Coronary artery (tissue), 2 donors: ENCODE measurements around the gene CAMTA1.

Experiments
- DNase-seq: peaks from one replicate; pipeline ENCODE4 v3.0.0-alpha.2; 2017; ENCODE audit warnings: low spot score
- H3K27ac ChIP-seq, 2 donors: fragments of 200-600 bp; sonication (generic); one replicate each; pipeline ENCODE4 v1.5.1; 2016 to 2019
- H3K4me3 ChIP-seq: fragments of 200-600 bp; sonication (generic); 2 replicates; pipeline ENCODE4 v1.5.1; 2016; ENCODE audit warnings: mild to moderate bottlenecking, moderate library complexity
- CTCF ChIP-seq: fragments of 200-600 bp; sonication (generic); IDR thresholded peaks from one replicate; pipeline ENCODE4 v1.5.1; 2019; ENCODE audit warnings: antibody characterized with exemption

Gene CAMTA1

GRCh38 chr1:7663451-7664146, 878.3 kb downstream of the CAMTA1 start:
- no peak for DNase-seq
- H3K4me3 ChIP-seq = no peak overlapping the region
- no peak for TF ChIP-seq CTCF
- no peak overlapping the region for H3K27ac ChIP-seq

GRCh38 chr1:7664147-7664892, 879.1 kb downstream of the CAMTA1 start:
- Histone ChIP-seq H3K27ac (no peak overlapping the region), H3K4me3 (no peak overlapping the region)
- no peak for DNase-seq
- no peak for TF ChIP-seq CTCF

GRCh38 chr1:7664893-7665250, 879.6 kb downstream of the CAMTA1 start:
- DNase-seq = no peak
- Histone ChIP-seq H3K27ac (no peak overlapping the region), H3K4me3 (no peak overlapping the region)
- TF ChIP-seq CTCF = no peak

GRCh38 chr1:7666249-7666648, 881.0 kb downstream of the CAMTA1 start:
- TF ChIP-seq CTCF = no peak

GRCh38 chr1:7667159-7667558, 881.9 kb downstream of the CAMTA1 start:
- no peak for TF ChIP-seq CTCF
- Histone ChIP-seq H3K4me3 (no peak overlapping the region), H3K27ac (no peak overlapping the region)
- no peak for DNase-seq

More at GRCh38 chr1:7666249-7666648, 881.0 kb downstream of the CAMTA1 start:
- Histone ChIP-seq H3K27ac (no peak overlapping the region), H3K4me3 (no peak overlapping the region)
- DNase-seq = no peak

GRCh38 chr1:7667625-7668218, 882.5 kb downstream of the CAMTA1 start:
- DNase-seq = peak; percentile 84
- peak; percentile 99 for TF ChIP-seq CTCF
- Histone ChIP-seq H3K4me3 (no peak overlapping the region), H3K27ac (no peak overlapping the region)
